ENCODE measurements around the gene ZNF358.

The ZNF358 gene

DNA sequence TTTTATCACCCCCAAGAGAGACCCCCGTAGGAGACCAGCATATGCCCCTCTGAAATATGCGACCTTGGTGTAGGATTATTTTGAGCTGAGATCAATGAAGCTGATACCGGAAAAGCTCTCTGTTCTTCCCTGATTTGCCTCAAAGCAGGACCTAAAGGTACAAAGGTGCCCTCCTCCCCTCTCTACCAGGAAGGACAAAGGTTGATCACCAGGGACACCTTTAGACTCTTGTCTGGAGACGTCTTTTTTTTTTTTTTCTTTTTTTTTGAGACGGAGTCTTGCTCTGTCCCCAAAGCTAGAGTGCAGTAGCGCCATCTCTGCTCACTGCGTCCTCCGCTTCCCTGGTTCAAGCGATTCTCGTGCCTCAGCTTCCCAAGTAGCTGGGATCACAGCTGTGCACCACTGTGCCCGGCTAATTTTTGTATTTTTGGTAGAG lies 26.3 kb upstream of the ZNF358 start:
- DNase-seq = no peak

DNA sequence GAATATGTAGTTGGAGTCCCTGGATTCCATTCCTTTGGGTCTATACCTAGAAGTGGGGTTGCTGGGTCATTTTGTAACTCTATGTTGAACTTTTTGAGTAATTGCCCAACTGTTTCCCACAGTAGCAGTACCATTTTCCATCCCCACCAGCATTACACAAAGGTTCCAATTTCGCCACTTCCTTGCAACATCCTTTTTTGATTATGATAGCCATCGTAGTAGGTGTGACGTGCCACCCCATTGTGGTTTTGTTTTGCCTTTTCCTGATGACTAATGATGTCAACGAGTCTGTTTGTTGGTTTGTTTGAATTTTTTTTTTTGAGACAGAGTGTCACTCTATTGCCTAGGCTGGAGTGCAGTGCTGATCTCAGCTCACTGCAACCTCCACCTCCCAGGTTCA lies 23.8 kb upstream of the ZNF358 start:
- DNase-seq = no peak

DNA sequence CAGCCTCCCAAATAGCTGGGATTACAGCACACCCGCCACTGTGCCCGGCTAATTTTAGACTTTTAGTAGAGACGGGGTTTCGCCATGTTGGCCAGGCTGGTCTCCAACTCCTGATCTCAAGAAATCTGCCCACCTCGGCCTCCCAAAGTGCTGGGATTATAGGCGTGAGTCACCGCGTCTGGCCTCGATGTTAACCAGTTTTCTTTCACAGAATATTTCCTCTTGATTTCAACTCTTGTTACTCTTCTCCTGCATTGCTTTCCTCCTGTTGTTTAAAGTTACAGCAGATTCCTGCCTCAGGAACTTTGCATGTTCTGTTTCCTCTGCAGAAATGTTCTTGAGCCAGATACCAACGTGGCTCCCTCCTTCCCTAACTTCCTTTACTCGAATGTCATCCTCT lies 23.3 kb upstream of the ZNF358 start:
- DNase-seq = no peak

DNA sequence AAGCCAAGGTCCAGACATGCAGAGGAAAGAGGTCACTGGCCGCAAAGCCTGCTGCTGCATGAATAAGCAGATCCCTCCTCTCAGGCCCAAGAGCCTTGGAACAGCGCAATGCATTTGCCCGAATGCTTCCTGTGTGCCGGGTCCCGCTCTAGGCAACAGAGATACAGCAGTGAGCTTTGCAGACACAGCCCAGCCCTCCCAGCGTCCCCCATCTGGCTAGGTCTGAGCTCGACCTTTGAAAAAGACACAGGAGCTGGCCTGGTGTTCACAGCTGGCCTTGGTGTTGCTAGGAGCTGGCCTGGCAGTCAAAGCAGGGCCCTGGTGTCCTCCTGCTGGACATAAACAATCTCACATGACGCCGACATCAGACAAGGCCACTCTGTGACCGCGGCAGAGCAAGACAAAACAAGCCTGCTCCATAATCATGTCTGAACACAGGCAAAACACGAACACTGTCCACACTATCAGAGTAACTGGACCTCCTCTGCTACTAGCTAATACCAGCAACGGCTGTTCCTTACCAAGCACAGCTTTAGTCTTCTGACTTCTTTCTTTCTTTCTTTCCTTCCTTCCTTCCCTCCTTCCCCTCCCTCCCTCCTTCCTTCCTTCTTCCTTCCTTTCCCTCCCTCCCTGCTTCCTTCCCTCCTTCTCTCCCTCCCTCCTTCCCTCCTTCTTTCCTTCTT lies 21.3 kb upstream of the ZNF358 start:
- no peak for DNase-seq

DNA sequence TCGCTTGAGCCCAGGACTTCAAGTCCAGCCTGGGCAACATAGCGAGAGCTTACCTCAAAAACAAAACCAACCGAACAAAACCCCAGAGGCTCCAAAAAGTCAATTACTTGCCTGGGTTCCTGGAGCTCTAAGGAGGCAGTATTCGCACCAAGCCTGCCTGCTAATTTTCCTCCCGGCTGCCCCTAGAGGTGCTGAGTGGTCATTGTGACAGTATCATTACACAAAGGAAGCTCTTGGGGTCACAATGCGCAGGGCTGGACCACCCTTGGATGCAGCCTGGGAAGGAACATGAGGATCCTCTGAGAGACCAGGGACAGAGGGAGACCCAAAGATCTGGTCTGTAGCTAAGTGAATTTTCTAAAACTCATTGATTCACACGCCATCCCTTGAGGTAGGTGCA lies 18.6 kb upstream of the ZNF358 start:
- peak; percentile 6 for DNase-seq

DNA sequence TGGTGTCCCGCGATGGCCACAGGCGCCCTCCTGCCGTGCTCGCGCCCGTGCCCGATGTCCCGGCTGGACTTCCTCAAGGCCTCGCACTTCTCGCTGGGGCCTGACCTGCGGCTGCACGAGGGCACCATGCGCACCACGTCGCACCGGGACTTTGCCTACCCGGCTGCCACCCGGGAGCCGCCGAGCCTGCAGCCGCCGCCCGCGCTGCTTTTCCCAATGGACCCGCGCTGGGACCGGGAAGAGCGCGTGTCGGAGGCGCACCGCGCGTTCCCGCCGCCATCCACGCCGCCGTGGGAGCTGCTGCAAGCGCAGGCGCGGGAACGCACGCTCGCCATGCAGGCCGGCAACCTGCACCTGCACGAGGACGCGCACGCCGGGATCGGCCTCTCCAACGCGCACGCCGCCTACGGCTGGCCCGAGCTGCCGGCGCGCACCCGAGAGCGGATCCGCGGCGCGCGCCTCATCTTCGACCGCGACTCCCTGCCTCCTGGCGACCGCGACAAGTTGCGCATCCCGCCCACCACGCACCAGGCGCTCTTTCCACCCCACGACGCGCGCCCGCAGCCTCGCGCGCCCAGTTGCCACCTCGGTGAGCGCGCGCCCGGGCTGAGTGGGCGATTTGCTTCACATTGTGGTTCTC lies 15.0 kb upstream of the ZNF358 start:
- DNase-seq = peak; percentile 84

DNA sequence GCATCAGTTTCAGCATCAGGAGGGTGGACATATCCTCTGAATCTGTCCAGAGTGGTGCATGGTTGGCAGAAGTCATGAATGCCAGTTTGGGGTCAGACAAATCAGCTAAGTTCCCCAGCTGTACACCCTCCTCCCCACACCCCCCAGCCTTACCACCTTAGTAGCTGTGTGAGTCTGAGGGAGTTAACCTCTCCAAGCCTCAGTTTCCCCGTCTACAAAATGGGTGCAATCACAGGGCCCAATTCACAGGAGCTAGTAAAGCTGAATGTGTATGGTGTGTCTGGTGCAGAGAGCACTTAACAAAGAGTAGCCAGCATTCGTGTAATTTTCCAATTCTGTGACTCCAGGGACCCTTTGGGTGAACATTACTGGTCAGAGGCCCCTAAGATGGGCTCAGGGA lies 13.4 kb upstream of the ZNF358 start:
- DNase-seq = no peak

DNA sequence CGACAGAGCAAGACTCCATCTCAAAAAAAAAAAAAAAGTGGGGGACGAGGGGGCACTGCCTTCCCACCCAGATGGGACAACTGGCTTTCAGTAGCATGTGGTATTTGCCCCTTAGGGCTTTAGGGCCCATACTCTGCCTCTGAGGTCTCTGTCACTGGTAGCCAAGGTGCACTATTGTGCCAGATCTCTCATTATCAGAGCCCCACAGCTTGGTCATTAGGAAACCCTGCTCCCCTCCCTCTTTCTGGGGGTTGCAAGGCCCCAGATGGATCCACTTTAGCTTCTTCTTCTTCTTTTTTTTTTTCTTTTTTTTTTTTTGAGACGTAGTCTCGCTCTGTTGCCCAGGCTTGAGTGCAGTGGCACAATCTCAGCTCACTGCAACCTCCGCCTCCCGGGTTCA lies 11.2 kb upstream of the ZNF358 start:
- DNase-seq = no peak

DNA sequence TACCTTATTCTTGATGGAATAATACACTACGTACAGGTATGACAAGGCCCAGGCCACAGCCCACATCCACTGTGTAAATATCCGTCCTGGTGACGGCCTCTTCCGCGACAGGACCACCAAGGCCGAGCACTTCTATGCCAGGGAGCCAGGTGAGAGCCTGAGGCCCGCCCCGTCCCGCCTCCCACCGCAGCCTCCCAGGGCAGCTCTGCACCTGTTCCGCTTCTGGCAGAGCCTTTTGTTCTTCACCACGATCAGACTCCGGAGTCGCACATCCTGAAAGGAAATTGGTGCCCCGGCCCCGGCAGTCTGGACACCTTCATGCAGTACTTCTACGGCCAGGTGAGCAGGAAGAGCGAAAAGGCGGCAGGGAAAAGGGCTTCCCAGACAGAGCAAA lies 10.6 kb upstream of the ZNF358 start:
- DNase-seq = peak; percentile 69

DNA sequence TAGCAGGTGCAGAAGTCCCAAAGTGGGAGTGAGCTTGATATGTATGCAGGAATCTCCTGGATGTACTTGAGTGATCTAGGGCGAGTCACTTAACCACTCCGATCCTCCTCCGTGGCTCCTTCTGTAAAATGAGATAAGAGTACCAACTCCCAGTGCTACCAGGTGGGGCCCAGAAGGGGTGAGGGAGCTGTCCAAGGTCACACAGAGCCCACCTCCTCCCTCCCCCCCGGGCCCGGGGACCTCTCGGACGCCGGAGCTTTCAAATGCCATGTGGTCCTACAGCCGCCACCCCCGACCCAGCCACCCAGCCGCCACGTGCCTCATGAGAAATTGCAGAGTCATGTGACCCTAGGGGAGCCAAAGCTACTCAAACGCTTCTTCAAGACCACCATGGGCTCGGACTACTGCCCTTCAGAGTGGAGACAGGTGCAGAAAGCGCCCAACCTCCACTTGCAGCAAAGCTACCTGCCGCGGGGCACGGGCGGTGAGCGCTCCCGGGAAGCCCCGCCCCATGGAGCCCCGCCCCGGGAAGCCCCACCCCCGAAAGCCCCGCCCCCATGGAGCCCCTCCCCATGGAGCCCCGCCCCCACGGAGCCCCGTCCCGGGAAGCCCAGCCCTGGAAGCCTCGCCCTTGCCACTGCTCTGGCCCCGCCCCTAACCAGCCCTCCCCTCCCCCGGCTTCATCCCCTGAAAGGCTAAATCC lies 10.1 kb upstream of the ZNF358 start:
- DNase-seq = peak; percentile 61

DNA sequence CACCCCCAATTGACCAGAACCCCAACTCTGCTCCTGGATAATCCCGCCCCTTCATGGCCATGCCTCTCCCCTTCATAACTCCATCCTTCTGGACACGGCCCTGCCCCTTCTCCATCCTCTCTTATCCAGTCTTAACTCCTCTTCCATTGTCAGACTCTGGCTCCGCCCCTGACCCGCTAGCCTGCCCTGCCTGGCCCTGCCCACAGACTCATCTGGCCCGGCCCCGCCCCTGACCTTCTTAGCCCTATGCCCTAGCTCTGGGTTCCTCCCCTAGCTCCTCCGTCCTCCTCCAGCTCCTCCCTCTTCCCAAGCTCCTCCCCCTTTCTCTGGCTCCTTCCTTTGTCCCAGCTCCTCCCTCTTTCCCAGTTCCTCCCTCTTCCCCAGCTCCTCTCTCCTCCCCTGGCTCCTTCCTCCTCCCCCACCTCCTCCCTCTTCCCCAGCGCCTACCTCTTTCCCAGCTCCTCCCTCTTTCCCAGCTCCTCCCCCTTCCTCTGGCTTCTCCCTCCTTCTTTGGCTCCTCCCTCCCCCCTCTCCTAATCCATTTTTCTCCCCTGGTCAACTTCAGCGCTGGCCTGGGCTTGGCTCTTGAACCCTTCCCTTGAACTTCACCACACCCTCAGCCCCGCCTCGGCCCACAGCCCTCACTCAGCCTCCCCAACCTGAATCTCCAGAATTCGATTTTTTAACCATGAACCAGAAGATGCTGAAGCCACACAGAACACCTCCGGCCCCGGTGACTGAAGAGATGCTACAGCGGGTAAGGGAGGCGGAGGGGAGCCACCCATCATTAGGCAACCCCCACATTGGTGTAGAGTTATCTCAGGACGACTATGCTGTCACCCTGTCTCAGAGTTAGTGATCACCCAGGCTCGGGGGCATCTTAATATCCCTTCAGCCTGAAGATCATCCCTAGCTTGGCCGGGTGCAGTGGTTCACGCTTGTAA lies 9.2 kb upstream of the ZNF358 start:
- DNase-seq = peak; percentile 95

DNA sequence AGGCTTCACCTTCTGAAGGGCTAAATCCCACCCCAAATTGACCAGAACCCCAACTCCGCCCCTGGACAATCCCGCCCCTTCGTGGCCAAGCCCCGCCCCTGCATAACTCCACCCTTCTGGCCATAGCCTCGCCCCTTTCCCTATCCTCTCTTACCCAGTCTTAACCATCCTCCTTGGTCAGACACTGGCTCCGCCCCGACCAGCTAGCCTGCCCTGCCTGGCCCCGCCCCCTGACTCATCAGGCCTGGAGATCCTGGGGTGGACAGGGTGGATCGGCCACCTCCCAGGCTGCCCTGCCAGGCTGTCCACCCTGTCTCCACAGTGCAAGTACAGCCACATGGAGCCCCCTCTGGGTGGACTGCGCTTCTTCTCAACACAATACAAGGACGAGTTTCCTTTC lies 8.0 kb upstream of the ZNF358 start:
- DNase-seq = peak; percentile 78

DNA sequence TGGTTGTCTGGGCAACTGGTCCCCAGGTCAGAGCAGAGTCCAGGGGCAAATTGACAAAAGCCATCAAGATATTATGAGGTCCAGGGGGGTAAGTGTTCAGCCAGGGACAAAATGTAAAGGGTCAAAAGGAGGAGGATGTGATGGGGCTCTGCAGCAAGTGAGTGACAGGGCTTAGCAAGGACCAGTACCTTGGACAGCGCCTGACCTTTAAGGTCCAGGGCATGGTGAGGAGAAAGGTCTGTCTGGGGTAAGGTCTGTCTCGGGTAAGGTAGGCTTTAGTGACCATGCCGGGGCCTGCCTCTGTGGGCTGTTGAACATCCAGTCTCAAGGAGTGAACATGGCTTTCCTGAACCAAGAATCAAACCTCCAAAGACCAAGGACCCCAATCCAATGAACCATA lies 6.3 kb upstream of the ZNF358 start:
- no peak for DNase-seq

DNA sequence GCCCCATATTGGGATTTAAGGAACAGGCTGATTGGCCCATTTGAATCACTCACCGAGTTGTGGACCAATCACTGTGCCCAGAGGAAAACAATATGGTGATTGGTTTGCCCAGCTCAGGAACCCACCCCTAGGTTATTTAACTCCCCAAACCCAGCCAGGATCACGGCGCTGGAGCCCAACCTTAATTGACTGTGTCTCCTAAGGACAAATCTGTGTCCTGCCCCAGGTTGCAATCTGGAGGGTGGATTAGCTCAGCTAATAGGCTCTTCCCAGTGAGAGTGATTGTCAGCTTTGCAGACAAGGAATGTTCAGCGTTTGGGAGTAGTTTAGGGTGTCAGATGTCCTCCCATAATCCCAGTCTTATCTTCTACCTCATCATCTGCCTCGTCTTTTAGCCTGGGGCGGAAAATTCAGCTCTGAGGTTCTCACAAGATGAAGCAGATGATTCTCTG lies 3.5 kb upstream of the ZNF358 start:
- no peak for DNase-seq

DNA sequence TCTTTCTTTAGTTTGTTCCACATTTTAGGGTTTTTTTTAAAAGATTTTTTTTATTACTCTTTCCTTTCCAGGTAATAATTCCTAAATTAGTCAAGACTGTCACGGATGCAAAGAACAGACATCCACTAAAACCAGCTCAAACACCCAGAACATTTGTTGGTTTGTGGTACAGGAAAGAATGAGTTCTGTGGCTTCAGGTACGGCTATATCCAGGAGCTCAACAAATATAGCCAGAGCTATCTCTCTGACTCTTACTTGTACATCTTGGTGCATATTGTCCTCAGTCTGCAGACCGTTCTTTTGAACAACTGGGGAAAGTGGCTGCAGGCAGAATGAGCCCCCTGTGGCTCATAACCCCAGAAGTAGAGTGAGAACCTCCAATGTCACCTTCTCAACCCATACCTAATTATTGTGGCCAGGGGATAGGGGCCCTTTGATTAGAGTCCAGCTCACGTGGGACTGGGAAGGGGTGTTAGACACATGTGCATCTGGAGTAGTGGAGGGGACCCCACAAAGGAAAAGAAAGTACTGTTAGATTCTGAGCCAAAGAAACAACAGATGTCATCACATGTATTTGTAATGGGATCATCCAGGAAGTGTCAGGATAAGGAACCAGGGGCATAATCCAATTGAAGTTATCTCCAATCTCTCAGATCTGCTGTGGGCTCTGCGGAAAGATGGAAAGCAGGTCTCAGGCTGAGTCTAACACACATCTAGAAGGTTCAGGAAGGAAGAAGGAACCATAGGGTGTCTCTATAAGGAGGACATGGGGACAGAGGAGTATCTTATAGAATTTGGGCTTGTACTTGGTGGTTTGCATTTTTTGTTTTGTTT lies 1.9 kb upstream of the ZNF358 start:
- DNase-seq = no peak

DNA sequence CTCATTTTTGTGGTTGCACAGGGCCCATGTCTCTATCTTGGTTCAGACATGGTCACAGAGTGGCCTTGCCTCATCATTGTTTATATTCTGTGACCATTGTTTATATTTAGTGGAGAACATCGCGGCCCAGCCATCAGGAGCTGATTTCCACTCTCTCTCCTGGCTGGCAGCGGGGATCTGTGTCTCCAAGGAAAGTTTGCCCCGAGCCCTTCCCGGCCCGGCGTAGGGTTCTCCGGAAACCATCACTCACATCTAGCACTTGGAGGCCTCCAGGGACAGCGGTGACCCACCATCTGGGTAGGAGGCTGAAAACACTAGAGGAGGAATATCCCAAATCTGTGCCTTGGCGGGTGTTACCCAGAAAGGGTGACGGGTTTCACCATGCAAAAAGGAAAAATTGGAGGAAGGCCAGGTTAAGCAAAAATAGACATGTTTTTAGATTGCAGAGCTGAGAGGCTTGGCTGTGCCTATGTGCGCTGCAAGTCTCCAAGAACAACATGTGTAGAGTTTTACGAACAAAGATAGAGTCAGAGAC lies 726 bp upstream of the ZNF358 start:
- DNase-seq = no peak

DNA sequence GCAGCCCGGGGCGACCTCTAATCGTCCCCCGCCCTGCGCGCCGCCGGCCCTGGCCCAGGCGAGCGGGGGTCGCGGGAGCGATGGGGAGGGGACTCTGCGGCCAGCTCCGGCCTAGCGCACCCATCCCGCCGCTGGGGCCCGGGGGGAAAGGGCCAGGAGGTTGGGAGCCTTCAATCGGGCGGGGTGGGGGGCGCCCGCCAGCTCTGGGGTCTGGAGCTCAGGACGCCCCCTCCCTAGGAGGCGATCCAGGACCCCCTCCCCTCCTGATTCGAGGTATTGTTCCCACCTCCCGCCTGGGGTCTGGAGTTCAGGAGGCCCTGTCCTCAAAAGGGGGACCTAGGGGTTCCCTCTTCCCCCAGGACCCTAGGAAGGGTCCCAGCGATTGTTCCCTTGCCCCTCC lies 430 bp downstream of the ZNF358 start:
- DNase-seq = no peak

DNA sequence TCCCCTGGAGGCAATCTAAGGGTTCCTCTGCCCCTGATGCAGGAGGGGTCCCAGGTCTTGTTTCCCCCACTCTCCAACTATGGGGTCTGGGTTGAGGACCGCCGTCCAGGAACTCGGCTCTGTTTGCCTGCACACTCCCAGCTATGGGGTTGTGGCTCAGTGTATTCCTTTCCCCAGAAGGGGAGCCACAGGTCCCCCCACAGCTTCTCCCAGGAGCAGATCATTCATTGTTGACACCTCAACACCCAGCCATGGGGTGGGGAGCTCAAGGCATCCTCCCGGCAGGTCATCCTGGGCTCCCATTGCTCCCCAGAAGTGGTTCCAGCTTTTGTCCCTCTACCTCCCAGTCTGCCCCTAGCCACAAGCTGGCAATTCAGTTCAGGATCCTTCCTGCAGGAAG lies 975 bp downstream of the ZNF358 start:
- DNase-seq = no peak

DNA sequence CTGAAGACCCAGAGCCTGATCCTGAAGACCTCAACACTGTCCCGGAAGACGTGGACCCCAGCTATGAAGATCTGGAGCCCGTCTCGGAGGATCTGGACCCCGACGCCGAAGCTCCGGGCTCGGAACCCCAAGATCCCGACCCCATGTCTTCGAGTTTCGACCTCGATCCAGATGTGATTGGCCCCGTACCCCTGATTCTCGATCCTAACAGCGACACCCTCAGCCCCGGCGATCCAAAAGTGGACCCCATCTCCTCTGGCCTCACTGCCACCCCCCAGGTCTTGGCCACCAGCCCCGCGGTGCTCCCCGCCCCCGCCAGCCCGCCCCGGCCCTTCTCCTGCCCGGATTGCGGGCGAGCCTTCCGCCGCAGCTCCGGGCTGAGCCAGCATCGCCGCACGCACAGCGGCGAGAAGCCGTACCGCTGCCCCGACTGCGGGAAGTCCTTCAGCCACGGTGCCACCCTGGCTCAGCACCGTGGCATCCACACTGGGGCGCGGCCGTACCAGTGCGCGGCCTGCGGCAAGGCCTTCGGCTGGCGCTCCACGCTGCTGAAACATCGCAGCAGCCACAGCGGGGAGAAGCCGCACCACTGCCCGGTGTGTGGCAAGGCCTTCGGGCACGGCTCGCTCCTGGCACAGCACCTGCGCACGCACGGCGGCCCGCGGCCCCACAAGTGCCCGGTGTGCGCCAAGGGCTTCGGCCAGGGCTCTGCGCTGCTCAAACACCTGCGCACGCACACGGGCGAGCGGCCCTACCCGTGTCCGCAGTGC lies 3.6 kb downstream of the ZNF358 start:
- no peak for DNase-seq

DNA sequence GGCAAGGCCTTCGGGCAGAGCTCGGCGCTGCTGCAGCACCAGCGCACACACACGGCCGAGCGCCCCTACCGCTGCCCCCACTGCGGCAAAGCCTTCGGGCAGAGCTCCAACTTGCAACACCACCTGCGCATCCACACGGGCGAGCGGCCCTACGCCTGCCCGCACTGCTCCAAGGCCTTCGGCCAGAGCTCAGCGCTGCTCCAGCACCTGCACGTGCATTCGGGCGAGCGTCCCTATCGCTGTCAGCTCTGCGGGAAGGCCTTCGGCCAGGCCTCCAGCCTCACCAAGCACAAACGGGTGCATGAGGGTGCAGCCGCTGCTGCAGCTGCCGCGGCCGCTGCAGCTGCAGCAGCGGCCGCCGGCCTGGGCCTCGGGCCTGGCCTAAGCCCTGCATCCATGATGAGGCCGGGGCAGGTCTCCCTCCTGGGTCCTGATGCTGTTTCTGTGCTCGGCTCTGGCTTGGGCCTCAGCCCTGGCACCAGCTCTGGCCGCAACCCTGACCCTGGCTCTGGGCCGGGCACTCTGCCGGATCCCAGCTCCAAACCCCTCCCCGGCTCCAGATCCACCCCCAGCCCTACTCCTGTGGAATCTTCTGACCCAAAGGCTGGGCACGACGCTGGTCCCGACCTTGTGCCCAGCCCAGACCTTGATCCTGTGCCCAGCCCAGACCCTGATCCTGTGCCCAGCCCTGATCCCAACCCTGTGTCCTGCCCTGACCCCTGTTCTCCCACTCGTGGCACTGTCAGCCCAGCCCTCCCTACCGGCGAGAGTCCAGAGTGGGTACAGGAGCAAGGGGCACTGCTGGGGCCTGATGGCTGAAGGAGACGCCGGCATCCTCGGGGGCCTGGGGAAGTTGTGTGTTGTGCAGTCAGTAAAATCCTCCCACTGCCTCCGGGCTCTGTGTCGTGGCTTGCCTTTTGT lies 4.5 kb downstream of the ZNF358 start:
- no peak for DNase-seq

Measured in DMS153 (cell line).